ENCODE measurements around the gene CD180.

DNA sequence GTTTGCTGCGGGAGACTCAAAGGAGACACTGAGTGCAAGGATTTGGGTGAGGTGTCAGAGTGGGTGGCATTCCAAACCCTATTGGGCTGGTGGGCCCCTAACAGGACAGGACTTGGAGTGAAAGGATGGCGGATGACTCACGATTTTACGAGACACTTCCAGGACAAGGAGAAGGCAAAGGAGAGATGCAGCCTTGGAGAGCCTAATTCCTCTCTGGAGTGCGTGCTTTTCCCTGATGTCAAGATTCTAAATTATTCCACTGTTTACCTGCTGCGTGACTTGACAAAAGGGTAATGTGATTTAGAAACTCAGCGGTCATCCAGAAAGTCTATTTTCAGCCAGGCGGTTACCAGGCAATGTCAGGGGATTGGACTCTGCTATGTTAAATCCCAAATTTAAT lies 41.6 kb upstream of the CD180 start:
- TF ChIP-seq, protein P1, sequence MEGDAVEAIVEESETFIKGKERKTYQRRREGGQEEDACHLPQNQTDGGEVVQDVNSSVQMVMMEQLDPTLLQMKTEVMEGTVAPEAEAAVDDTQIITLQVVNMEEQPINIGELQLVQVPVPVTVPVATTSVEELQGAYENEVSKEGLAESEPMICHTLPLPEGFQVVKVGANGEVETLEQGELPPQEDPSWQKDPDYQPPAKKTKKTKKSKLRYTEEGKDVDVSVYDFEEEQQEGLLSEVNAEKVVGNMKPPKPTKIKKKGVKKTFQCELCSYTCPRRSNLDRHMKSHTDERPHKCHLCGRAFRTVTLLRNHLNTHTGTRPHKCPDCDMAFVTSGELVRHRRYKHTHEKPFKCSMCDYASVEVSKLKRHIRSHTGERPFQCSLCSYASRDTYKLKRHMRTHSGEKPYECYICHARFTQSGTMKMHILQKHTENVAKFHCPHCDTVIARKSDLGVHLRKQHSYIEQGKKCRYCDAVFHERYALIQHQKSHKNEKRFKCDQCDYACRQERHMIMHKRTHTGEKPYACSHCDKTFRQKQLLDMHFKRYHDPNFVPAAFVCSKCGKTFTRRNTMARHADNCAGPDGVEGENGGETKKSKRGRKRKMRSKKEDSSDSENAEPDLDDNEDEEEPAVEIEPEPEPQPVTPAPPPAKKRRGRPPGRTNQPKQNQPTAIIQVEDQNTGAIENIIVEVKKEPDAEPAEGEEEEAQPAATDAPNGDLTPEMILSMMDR (IDR thresholded peaks at IDR 0.05): no peak
- TF ChIP-seq POLR2AphosphoS5 (IDR thresholded peaks at IDR 0.05; ENCODE audit: low read depth, low read length): no peak
- TF ChIP-seq, protein P2, sequence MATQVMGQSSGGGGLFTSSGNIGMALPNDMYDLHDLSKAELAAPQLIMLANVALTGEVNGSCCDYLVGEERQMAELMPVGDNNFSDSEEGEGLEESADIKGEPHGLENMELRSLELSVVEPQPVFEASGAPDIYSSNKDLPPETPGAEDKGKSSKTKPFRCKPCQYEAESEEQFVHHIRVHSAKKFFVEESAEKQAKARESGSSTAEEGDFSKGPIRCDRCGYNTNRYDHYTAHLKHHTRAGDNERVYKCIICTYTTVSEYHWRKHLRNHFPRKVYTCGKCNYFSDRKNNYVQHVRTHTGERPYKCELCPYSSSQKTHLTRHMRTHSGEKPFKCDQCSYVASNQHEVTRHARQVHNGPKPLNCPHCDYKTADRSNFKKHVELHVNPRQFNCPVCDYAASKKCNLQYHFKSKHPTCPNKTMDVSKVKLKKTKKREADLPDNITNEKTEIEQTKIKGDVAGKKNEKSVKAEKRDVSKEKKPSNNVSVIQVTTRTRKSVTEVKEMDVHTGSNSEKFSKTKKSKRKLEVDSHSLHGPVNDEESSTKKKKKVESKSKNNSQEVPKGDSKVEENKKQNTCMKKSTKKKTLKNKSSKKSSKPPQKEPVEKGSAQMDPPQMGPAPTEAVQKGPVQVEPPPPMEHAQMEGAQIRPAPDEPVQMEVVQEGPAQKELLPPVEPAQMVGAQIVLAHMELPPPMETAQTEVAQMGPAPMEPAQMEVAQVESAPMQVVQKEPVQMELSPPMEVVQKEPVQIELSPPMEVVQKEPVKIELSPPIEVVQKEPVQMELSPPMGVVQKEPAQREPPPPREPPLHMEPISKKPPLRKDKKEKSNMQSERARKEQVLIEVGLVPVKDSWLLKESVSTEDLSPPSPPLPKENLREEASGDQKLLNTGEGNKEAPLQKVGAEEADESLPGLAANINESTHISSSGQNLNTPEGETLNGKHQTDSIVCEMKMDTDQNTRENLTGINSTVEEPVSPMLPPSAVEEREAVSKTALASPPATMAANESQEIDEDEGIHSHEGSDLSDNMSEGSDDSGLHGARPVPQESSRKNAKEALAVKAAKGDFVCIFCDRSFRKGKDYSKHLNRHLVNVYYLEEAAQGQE (IDR thresholded peaks at IDR 0.05; ENCODE audit: insufficient read depth in 1 of 2, low read depth in 2 of 2, low read length in 1 of 2): no peak
